ENCODE results near the gene SPATA18.

DNA sequence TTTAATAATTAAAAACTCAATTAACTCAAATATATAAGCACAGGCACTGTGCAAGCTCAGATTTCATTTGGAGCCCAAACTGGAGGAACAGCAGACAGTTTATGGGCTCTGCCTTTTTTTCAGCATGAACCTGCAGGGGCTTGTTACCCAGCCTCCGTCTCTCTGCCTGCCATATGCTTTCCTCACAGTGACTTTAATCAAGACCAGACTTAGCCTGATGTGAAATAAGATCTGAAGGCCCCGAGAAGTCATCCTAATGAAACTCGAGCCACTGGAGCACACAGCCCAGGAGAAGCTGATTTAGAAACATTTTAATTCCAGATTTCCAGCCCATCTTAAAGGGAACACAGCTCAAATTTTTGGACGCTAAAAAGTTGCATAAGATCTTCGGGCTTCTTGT is 55.6 kb downstream of the SPATA18 start:
- TF ChIP-seq, protein P1, sequence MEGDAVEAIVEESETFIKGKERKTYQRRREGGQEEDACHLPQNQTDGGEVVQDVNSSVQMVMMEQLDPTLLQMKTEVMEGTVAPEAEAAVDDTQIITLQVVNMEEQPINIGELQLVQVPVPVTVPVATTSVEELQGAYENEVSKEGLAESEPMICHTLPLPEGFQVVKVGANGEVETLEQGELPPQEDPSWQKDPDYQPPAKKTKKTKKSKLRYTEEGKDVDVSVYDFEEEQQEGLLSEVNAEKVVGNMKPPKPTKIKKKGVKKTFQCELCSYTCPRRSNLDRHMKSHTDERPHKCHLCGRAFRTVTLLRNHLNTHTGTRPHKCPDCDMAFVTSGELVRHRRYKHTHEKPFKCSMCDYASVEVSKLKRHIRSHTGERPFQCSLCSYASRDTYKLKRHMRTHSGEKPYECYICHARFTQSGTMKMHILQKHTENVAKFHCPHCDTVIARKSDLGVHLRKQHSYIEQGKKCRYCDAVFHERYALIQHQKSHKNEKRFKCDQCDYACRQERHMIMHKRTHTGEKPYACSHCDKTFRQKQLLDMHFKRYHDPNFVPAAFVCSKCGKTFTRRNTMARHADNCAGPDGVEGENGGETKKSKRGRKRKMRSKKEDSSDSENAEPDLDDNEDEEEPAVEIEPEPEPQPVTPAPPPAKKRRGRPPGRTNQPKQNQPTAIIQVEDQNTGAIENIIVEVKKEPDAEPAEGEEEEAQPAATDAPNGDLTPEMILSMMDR (conservative IDR thresholded peaks at IDR 0.05 in 1 of 2, IDR thresholded peaks at IDR 0.05 in 1 of 2; ENCODE audit: low read depth in 1 of 2, low read length in 2 of 2), result no peak
- TF ChIP-seq EZH2 (IDR thresholded peaks at IDR 0.05; ENCODE audit: low read length, missing control alignments), result no peak

Measured in fibroblast of lung (primary cell).